ENCODE results near the gene DSTN. TPM values are rescaled to one million over a fixed set of nuclear protein-coding genes. Genes with fewer than 3 reads are reported as not detected.

The DSTN gene
- total RNA-seq, 1 experiment from 2014 or later, result 202 TPM

DNA sequence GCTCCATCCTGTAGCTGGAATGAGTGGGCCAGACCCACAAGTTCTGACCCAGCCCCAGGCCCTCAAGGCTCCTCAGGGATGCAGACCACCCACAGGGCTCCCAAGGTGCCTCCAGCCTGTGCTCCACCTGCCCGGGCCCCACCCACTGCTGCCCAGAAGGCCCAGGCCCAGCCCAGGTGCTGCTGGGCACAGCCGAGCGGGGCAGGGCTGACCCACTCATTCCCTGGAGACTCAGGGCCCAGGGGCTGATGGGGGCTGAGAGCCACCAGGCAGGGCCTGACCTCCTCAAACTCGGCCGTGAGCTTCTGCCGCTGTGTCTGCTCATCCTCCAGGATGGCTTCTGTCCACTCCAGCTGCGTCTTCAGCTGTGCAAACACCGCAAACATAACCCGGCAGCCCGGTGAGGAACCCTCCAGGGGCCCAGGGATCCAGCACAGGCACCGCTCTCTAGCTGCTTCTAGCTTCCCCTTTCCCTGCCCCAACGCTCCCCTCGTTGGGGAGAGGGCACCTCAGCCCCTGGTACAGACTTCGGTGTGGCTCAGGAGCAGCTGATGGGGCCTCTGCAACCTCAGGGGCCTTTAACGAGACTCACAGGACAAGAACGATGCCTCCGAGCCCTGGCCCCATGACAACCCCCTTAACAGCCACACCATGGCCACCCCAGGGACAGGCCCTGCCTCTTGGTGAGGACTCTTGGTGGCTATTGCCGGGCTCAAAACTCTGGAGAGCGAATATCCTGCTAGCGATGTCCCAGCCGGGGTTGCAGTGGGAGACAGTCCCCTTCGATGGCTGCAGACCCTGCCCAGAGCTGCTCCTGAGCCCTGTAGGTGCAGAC, 46.0 kb downstream of the DSTN start:
- H3K9ac ChIP-seq (ENCODE audit: low read length), result no peak overlapping the region
- H3K36me3 ChIP-seq (ENCODE audit: control insufficient read depth in 1 of 2, insufficient read depth in 2 of 2, low read length in 2 of 2), result peaks cover 13 to 23% of the 10 kb centered on the region in 2 experiments; a peak in 3 of 4 replicates
- H4K20me1 ChIP-seq (ENCODE audit: insufficient read depth), result no peaks in the 10 kb centered on the region
- ChIA-PET POLR2A (no interaction called here), RAD21 (ENCODE audit: low non-redundant PET in 1 of 2, low total read pairs in 2 of 2, uncharacterized antibody in 2 of 2, unreplicated experiment in 2 of 2) (no interaction called here), CTCF (no interaction called here)
- H3K4me2 ChIP-seq (ENCODE audit: low read length), result no peak overlapping the region
- no peak overlapping the region for H3K27ac ChIP-seq (ENCODE audit: low read depth, low read length)
- no peaks in the 10 kb centered on the region for H3K9me3 ChIP-seq (ENCODE audit: control insufficient read depth in 1 of 2, insufficient read depth in 1 of 2, low read depth in 1 of 2, low read length in 2 of 2)
- H2AFZ ChIP-seq (ENCODE audit: low read depth, low read length, poor library complexity, severe bottlenecking), result no peak overlapping the region
- no peaks in the 10 kb centered on the region for H3K9me2 ChIP-seq (ENCODE audit: insufficient read depth)
- TF ChIP-seq EZH2 (IDR thresholded peaks at IDR 0.05) (no peak), JUND (IDR thresholded peaks at IDR 0.05) (no peak), ZFX (IDR thresholded peaks at IDR 0.05) (no peak), SRF (IDR thresholded peaks at IDR 0.05; ENCODE audit: low read depth) (no peak), SP1 (IDR thresholded peaks at IDR 0.05; ENCODE audit: low read depth) (no peak)
- no peaks in the 10 kb centered on the region for H3K27me3 ChIP-seq (ENCODE audit: insufficient read depth, low read length)
- no peaks in the 10 kb centered on the region for H3K4me1 ChIP-seq (ENCODE audit: control insufficient read depth in 1 of 2, insufficient read depth in 2 of 2, low read length in 2 of 2)
- DNase-seq (ENCODE audit: low read depth, low spot score) (no peak), ATAC-seq (no peak)
- BruUV-seq (replicated peaks), result no TSS peak
- H3K79me2 ChIP-seq (ENCODE audit: insufficient read depth, low read length), result no peaks in the 10 kb centered on the region
- H3K4me3 ChIP-seq (replicated peaks in 1 of 2; ENCODE audit: low read depth in 1 of 2, low read length in 2 of 2), result no peak overlapping the region
- intact Hi-C loops (cut with micrococcal nuclease), result no loop called here

DNA sequence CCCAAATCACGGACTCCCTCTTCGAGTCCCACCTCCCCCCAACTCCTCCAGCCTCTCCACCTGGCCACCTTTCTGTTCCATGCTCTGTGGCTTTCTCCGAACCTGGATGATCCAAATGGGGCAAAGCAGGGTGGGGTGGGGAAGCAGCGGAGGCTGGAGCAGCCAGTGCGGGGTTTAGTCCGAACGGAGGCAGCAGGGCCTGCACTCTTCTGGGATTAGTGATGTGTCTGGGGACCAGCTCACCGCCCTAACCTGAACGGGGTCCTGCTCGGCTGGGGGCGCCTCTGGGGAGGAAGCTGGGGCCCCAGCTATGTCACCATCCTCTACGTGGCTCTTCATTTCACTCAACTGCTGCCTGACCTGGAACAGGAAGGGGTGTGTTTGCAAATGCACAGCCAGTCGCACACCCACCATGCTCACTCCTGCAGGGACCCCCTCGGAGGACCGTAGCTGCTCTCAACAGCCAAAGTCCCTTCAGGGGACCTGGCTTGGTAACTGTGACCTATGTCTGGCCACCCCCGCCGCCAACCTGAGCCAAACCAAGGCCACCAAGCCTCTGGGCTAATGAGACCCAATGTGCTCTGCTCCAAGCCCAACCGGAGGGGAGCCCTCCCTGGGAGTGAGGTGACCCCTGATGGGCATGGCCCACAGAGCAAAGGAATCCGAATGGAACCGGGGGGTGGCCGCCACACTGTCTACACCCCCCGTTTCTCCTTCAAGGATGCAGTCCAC, 46.8 kb downstream of the DSTN start:
- TF ChIP-seq CBX3 (IDR thresholded peaks at IDR 0.05; ENCODE audit: low read depth), result no peak
- no peak for TF ChIP-seq CEBPB (IDR thresholded peaks at IDR 0.05; ENCODE audit: low read depth)
- no peak for TF ChIP-seq SRF (IDR thresholded peaks at IDR 0.05; ENCODE audit: low read depth)
- no peak for TF ChIP-seq ZFX (IDR thresholded peaks at IDR 0.05)
- TF ChIP-seq EZH2 (IDR thresholded peaks at IDR 0.05), result no peak
- no peak for TF ChIP-seq EGR1 (IDR thresholded peaks at IDR 0.05; ENCODE audit: low read depth)
- no peak for TF ChIP-seq RAD21 (IDR thresholded peaks at IDR 0.05; ENCODE audit: low read depth)
- no peak overlapping the region for H3K27ac ChIP-seq (ENCODE audit: low read depth, low read length)
- no peak overlapping the region for H3K4me3 ChIP-seq (replicated peaks in 1 of 2; ENCODE audit: low read depth in 1 of 2, low read length in 2 of 2)
- BruUV-seq (replicated peaks), result no TSS peak
- DNase-seq (ENCODE audit: low read depth, low spot score), result no peak
- no peak overlapping the region for H3K4me2 ChIP-seq (ENCODE audit: low read length)
- H3K27me3 ChIP-seq (ENCODE audit: insufficient read depth, low read length), result no peaks in the 10 kb centered on the region
- H3K36me3 ChIP-seq (ENCODE audit: control insufficient read depth in 1 of 2, insufficient read depth in 2 of 2, low read length in 2 of 2), result peaks cover 13 to 23% of the 10 kb centered on the region in 2 experiments; a peak in 3 of 4 replicates
- H4K20me1 ChIP-seq (ENCODE audit: insufficient read depth), result no peaks in the 10 kb centered on the region
- H2AFZ ChIP-seq (ENCODE audit: low read depth, low read length, poor library complexity, severe bottlenecking), result no peak overlapping the region
- H3K79me2 ChIP-seq (ENCODE audit: insufficient read depth, low read length), result no peaks in the 10 kb centered on the region
- H3K9me2 ChIP-seq (ENCODE audit: insufficient read depth), result no peaks in the 10 kb centered on the region
- RAD21 ChIA-PET (ENCODE audit: low non-redundant PET in 1 of 2, low total read pairs in 2 of 2, uncharacterized antibody in 2 of 2, unreplicated experiment in 2 of 2), result no interaction called here
- intact Hi-C loops (cut with micrococcal nuclease), result loop anchor here (1.0 kb wide), 2 partner anchors 79 to 112 kb away; no protein-coding TSS in a partner anchor
- no peak overlapping the region for H3K9ac ChIP-seq (ENCODE audit: low read length)
- no peak for ATAC-seq
- no peaks in the 10 kb centered on the region for H3K9me3 ChIP-seq (ENCODE audit: control insufficient read depth in 1 of 2, insufficient read depth in 1 of 2, low read depth in 1 of 2, low read length in 2 of 2)
- POLR2A ChIA-PET, result no interaction called here
- CTCF ChIA-PET, result no interaction called here
- H3K4me1 ChIP-seq (ENCODE audit: control insufficient read depth in 1 of 2, insufficient read depth in 2 of 2, low read length in 2 of 2), result no peaks in the 10 kb centered on the region
